ENCODE measurements around the gene CHMP5.
A peak's percentile ranks its signal among the peaks of the same experiment; 100 is the strongest.
"Not testable (repeated sequence)": the region's sequence is repeated elsewhere in the genome, so short reads cannot be mapped to it uniquely, and the experiment has no call there.

Gene CHMP5

GRCh38 chr9:33311953-33312352, 47.1 kb downstream of the CHMP5 start:
- DNase-seq (ENCODE audit: low read depth, low spot score): no peak

- DNase-seq (ENCODE audit: low read depth, low spot score): no peak
These were observed 50.5 kb downstream of the CHMP5 start for GRCh38 chr9:33315371-33315770.

GRCh38 chr9:33317136-33317535, 52.3 kb downstream of the CHMP5 start:
- not testable (repeated sequence) for DNase-seq (ENCODE audit: low read depth, low spot score)

- no peak for DNase-seq (ENCODE audit: low read depth, low spot score)
These were observed 53.4 kb downstream of the CHMP5 start for GRCh38 chr9:33318225-33318624.

- no peak for DNase-seq (ENCODE audit: low read depth, low spot score)
These were observed 53.9 kb downstream of the CHMP5 start for GRCh38 chr9:33318781-33319180.

- no peak for DNase-seq (ENCODE audit: low read depth, low spot score)
These were observed 55.4 kb downstream of the CHMP5 start for GRCh38 chr9:33320230-33320567.

- DNase-seq (ENCODE audit: low read depth, low spot score): peak; percentile 69
These were observed 55.9 kb downstream of the CHMP5 start for GRCh38 chr9:33320568-33321261.

GRCh38 chr9:33329117-33329563, 64.3 kb downstream of the CHMP5 start:
- DNase-seq (ENCODE audit: low read depth, low spot score): peak; percentile 17

GRCh38 chr9:33329979-33330378, 65.1 kb downstream of the CHMP5 start:
- DNase-seq (ENCODE audit: low read depth, low spot score): peak; percentile 29

GRCh38 chr9:33331377-33331891, 66.6 kb downstream of the CHMP5 start:
- DNase-seq (ENCODE audit: low read depth, low spot score): no peak

Measured in brain pericyte (primary cell).